GM21786 (cell line): Measurements from ENCODE around the gene LHX6.

Source experiments
- ATAC-seq: cut with Tn5 transposase; IDR thresholded peaks from one replicate; pipeline ENCODE4 v1.9.1; 2021; ENCODE audit not compliant: unreplicated experiment

Gene LHX6

DNA sequence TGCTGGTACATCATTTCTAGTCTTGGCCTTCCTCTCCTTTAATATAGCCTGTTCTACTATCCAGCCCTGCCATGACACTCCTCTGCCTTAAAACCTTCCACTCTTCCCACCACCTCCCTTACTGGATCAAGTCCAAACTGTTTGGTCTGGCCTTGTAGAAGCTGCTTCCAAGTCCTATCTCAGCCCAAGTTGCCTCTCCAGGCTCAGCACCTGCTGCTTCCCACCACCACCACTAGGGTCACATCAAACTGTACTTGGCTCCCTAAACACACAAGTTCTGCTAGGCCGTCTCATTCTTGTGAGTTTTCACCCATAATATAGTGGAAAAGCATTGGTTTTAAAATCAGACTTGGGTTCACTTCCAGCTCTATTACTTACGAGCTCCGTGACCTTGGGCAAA lies 70.6 kb downstream of the LHX6 start:
- ATAC-seq, result no peak

DNA sequence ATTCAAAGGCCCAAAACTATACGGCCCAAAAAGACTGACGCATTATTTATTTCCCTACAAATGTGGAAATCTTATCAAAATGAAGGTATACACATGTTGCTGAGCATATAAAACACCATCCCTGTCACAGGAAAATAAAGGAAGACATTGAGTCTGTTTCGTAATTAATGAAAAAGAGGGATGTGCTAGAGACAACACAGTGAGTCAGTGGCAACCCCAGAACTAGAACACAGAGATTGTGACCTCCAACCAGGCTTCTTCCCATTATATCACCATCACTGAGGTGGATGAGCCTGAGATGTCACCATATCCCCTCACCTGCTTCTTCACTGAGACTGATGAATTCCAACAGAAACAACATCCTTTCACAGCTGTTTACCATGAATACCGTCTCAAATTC lies 73.0 kb downstream of the LHX6 start:
- no peak for ATAC-seq
